Measurements from ENCODE around the gene EXOC4.

EXOC4 gene

DNA sequence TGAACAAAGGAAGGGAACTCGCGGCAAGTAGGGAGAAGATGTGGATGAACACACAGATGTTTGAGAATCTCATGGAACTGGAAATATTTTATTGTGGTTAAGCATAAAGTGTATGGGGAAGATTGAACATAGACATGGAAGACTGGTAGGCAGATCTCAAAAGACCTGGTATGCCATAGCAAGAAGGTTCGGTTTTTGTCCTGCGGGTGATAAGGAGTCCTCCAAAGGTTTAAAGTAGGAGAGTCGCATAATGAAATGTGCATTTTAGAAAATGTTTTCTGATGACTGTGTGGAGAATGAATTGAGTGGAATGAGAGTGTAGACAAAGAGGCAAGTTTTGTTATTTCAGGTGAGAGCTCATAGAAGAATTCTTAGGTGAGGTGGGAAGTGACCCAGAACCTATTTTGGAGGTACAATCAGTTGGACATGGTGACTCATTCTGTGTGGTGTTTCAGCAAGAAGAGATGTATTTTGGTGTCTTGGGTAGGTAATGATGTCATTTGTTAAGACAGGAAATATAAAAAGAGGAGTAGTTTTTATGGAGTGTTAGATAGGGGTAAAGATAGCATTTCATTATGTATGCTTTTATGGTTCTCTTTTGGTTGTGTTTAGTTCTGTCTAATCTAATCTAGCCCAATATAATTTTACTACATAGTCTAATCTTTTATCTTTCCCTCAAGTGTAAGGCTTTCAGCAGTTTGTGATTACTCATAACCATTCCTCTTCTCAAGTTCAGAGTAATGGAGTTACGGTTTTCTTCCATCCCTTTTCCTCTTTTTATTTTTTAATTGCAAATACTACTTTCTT is 239.2 kb downstream of the EXOC4 start (continued):
- TF ChIP-seq ZBTB20 (tag by site-specific recombination; IDR thresholded peaks at IDR 0.05) (no peak; the same call in 1 of the 2 replicates), MZF1 (tag by site-specific recombination; IDR thresholded peaks at IDR 0.05; ENCODE audit: borderline replicate concordance) (peak; percentile 85), ZNF311 (tag by site-specific recombination; IDR thresholded peaks at IDR 0.05; ENCODE audit: borderline replicate concordance) (no peak), YY1 (tag by site-specific recombination; IDR thresholded peaks at IDR 0.05) (no peak), ZFP41 (tag by site-specific recombination; IDR thresholded peaks at IDR 0.05; ENCODE audit: borderline replicate concordance) (no peak), ZNF280D (tag by site-specific recombination; IDR thresholded peaks at IDR 0.05) (no peak), ZXDB (tag by site-specific recombination; IDR thresholded peaks at IDR 0.05) (peak; percentile 100), ZNF658 (tag by site-specific recombination; IDR thresholded peaks at IDR 0.05) (no peak), ZNF791 (tag by site-specific recombination; IDR thresholded peaks at IDR 0.05) (no peak), ZNF548 (tag by site-specific recombination; IDR thresholded peaks at IDR 0.05) (no peak), ZNF654 (tag by site-specific recombination; IDR thresholded peaks at IDR 0.05; ENCODE audit: low read depth) (peak; percentile 48), ZNF16 (tag by site-specific recombination; IDR thresholded peaks at IDR 0.05; ENCODE audit: low read depth) (no peak), SALL2 (tag by site-specific recombination; IDR thresholded peaks at IDR 0.05; ENCODE audit: borderline replicate concordance) (no peak), KLF7 (tag by site-specific recombination; IDR thresholded peaks at IDR 0.05; ENCODE audit: borderline replicate concordance) (peak; percentile 95), PRDM4 (tag by site-specific recombination; IDR thresholded peaks at IDR 0.05) (peak; percentile 98), CTCF (tag by site-specific recombination; IDR thresholded peaks at IDR 0.05) (no peak), INSM2 (tag by site-specific recombination; IDR thresholded peaks at IDR 0.05) (peak; percentile 98), ZNF292 (tag by site-specific recombination; IDR thresholded peaks at IDR 0.05; ENCODE audit: borderline replicate concordance, low read depth) (no peak), ZFHX2 (tag by site-specific recombination; conservative IDR thresholded peaks at IDR 0.05) (no peak), ZNF394 (tag by site-specific recombination; IDR thresholded peaks at IDR 0.05; ENCODE audit: borderline replicate concordance) (peak; percentile 87), ZNF596 (tag by site-specific recombination; IDR thresholded peaks at IDR 0.05) (peak; percentile 43; the same call in 1 of the 2 replicates), PBX3 (CRISPR knock-in tag; IDR thresholded peaks at IDR 0.05) (no peak), ZNF2 (tag by site-specific recombination; IDR thresholded peaks at IDR 0.05) (peak; percentile 98), HOXC10 (CRISPR knock-in tag; IDR thresholded peaks at IDR 0.05) (no peak)
- TF ChIP-seq, protein P1, sequence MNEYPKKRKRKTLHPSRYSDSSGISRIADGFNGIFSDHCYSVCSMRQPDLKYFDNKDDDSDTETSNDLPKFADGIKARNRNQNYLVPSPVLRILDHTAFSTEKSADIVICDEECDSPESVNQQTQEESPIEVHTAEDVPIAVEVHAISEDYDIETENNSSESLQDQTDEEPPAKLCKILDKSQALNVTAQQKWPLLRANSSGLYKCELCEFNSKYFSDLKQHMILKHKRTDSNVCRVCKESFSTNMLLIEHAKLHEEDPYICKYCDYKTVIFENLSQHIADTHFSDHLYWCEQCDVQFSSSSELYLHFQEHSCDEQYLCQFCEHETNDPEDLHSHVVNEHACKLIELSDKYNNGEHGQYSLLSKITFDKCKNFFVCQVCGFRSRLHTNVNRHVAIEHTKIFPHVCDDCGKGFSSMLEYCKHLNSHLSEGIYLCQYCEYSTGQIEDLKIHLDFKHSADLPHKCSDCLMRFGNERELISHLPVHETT (tag by site-specific recombination; IDR thresholded peaks at IDR 0.05): peak; percentile 100
- TF ChIP-seq, protein P2, sequence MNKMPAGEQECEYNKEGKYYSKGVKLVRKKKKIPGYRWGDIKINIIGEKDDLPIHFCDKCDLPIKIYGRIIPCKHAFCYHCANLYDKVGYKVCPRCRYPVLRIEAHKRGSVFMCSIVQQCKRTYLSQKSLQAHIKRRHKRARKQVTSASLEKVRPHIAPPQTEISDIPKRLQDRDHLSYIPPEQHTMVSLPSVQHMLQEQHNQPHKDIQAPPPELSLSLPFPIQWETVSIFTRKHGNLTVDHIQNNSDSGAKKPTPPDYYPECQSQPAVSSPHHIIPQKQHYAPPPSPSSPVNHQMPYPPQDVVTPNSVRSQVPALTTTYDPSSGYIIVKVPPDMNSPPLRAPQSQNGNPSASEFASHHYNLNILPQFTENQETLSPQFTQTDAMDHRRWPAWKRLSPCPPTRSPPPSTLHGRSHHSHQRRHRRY (tag by site-specific recombination; IDR thresholded peaks at IDR 0.05): peak; percentile 74; the same call in 1 of the 2 replicates
